Skin of body (tissue), 2 donors: ENCODE results near the gene ZCCHC10. TPM values are rescaled to one million over a fixed set of nuclear protein-coding genes. Genes with fewer than 3 reads are reported as not detected.
"Not testable (repeated sequence)": the region's sequence is repeated elsewhere in the genome, so short reads cannot be mapped to it uniquely, and the experiment has no call there.

Experiments
- DNase-seq: peaks from one replicate; lab custom pipeline; 2025; lab: John Stamatoyannopoulos, UW
- total RNA-seq: library from RNA; depleted of rRNA; stranded (reverse); fragments of >200 nt; gene quantifications from one replicate; pipeline ENCODE4 v1.2.3, GENCODE V29; 2014

ZCCHC10 gene
- 13.8 TPM for total RNA-seq

- DNase-seq = peak; percentile 94
These were observed at the start of gene ZCCHC10 for GRCh38 chr5:133025804-133026663. ZCCHC10 (minus strand) TSS chr5:133026549; CDS start chr5:133026537, 12 bp downstream.

GRCh38 chr5:133075572-133076536 lies 49.5 kb upstream of the ZCCHC10 start:
- no peak for DNase-seq

DNA sequence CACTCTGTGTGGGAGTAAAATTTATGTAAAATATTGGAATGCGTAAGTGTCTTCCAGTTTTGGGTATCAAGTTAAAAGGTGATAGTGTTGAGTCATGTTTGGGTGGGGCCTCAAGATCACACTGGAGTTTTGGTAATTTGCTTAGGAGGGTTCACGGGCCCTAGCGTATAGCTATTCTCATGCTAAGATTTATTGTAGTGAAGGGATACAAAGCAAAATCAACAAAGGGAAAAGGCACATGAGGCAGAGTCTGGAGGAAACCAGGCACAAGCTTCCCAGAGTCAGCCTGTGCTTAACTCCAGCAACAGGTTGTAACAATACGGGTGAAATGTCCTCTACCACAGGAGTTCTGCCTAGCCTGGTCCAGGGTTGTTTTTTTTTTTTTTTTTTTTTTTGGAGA lies 45.7 kb upstream of the ZCCHC10 start:
- DNase-seq = no peak

- no peak for DNase-seq
These were observed 39.7 kb upstream of the ZCCHC10 start for GRCh38 chr5:133066045-133066444.

- DNase-seq = no peak
These were observed 39.1 kb upstream of the ZCCHC10 start for GRCh38 chr5:133065471-133065870.

GRCh38 chr5:133063965-133064364 lies 37.6 kb upstream of the ZCCHC10 start:
- DNase-seq = no peak

- DNase-seq = no peak
These were observed 35.9 kb upstream of the ZCCHC10 start for GRCh38 chr5:133062276-133062675.

DNA sequence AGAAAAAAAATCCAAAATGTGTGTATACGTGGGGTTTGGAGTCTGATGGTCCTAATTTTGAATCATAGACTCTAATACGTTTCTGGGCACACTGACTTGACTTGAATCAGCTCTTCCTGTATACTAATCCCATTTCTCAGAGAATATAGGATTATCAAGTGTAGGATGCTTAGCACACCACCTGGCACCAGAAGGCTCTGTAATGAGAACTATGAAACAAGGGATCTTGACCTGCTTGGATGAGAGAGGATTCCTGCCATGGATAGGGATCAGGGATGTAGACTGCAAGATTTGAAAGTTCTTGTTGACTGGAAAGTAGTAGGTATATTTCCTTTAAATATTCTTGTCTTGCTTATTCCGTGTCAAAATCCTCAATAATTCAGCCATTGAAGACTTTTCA lies 33.3 kb upstream of the ZCCHC10 start:
- no peak for DNase-seq

DNA sequence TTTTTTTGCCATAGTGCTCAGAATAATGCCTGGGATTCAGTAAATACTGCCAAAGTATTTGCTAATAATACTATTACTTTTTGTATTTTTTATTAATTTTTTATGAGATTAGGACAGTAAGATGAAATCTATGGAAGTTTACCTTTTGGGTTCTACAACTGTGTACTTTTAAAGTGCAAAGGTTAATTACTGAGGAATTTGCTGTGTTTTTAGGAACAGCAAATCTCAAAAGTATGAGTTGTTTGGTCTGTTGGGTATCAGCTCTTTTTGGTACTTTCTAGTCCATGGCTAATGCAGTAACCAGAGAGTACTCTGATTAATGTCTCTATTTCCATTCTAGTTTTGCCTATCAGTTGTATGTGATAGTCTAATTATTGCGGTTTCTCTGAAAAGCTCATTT lies 30.5 kb upstream of the ZCCHC10 start:
- DNase-seq = no peak

DNA sequence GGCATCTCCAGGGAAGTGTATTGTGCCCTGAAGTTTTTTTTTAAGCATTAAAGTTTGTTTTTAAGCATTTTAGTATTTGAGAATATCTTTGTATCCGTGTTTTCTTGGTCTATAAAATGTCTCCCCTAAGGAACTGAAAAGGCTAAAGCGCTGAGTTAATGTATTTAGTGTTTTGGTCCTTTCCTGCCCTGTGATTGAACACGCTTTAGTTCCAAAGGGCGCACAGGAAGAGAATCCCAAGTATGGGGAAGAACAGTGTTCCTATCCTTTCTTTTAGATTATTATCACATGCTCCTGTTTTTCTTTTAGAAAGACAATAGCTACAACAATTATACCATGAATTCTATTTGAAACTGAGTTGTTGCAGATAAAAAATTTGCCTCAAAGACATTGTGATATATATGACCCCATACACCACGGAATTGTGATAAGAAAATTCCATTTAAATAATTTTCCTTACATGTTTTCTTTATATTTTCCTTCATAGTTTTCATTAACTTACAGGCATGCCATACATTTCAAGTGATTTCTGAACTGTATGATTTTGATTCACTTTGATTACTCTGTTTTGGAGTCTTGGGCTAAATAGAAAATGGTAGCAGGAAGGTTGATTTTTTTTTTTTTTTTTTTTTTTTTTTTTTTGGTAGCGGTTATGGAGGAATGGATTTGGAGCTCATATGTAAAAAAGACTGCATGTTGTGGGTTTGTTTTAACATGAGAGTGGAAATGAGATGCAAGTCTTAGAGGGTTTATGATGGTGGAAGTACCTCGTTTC lies 28.5 kb upstream of the ZCCHC10 start:
- DNase-seq = no peak

DNA sequence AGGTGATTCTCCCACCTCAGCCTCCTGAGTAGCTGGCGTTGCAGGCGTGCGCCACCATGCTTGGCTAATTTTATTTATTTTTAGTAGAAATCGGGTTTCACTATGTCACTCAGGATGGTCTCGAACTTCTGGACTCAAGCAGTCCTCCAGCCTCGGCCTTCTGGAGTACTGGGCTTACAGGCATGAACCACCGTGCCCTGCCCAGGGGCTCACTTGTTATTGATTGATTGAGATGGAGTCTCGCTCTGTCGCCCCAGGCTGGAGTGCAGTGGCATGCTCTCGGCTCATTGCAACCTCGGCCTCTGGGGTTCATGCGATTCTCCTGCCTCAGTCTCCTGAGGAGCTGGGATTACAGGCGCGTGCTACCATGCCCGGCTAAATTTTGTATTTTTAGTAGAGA lies 27.1 kb upstream of the ZCCHC10 start:
- DNase-seq = no peak

DNA sequence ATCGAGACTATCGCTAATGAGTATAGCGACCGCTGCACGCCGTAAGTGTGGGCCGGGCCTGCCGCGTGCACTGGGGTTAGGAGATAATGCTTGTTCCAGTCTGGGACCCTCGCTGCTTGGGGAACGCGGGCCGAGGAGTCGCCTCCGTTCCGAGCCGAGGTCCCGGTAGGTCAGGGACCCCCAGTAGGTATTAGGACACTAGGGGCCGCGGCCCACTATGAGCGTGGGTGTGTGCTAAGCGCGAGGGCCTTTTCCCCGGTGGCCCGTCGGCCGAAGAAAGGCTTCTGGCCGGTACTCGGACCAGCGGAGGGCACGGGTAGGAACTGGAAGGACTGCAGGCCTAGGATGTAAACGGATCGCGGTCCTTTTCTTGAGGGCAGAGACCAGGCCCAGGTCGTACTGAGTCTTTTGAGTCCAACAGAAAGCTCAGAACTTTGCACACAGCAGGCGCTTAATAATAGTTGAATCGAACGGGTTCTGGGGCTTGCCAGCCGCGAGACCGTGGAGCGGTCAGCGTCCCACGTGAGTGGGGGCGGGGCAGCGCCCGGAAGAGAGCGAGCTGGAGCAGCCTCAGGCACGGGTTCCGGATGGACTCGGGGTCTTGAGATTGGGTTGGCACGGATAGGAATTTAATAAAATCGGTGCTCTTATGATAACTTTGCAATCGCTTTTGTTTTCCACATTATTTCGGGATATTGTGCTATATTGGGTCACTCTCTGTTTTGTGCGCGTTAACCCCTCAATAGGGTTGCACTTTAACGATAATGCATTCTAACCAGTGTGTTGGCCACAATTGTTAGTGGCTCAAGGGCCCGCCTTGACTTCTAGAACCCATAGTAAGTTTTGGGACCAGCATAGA lies 26.2 kb upstream of the ZCCHC10 start:
- no peak for DNase-seq

DNA sequence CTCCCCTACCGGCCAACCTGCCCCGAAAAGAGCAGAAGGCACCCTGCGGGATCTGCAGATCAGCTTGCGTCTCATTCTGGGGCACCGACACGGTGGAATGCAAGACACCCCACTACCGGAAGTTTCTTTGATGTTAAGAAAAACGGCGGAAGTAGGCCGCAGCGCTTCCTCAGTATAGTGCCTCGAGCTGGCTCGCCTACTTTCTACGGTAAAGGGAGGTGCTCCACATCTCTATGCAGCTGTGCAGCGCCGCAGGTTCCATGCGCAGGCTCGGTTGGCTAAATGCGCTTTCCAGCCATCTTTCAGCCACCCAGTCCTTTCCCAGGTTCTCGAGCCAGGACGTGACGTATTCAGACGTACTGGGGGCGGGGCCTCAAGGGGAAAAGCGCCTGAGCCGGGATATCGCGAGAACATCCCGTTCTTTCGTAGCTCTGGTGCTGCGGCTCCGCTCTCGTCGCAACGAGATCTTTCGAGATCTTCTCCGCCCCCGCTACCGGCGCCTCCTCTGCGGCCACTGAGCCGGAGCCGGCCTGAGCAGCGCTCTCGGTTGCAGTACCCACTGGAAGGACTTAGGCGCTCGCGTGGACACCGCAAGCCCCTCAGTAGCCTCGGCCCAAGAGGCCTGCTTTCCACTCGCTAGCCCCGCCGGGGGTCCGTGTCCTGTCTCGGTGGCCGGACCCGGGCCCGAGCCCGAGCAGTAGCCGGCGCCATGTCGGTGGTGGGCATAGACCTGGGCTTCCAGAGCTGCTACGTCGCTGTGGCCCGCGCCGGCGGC lies 25.4 kb upstream of the ZCCHC10 start, which contains the start of gene HSPA4:
Gene HSPA4 (plus strand): TSS at position 472 of the 775 bp plus-strand sequence. CDS start 238 bp downstream, at position 710.
- peak; percentile 98 for DNase-seq

DNA sequence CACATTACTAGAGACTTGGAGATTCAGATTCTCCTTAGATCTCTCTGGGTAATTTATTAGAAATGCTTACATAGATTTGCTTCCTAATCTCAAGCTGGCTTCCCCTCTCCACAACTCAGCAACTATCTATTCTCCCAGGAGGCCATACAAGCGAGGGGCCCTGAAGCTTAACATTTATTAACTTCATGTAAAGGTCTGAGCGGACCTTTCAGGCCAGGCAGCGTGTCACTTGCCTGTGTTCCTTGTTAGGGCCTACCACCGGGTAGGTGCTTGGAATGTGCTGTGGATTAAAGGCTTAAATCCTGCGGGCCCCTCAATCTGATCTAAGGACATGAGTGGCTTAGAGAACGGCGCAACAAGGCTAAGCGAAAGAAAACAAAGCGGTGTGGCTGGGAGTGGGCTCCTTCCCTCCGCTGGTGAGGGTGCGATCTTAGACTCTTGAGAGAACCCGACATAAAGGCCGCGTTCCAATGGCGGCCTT lies 24.8 kb upstream of the ZCCHC10 start:
- no peak for DNase-seq

GRCh38 chr5:133050521-133050920 lies 24.2 kb upstream of the ZCCHC10 start:
- no peak for DNase-seq

GRCh38 chr5:133049726-133050048 lies 23.3 kb upstream of the ZCCHC10 start:
- DNase-seq = no peak

GRCh38 chr5:133048993-133049725 lies 22.8 kb upstream of the ZCCHC10 start:
- no peak for DNase-seq

DNA sequence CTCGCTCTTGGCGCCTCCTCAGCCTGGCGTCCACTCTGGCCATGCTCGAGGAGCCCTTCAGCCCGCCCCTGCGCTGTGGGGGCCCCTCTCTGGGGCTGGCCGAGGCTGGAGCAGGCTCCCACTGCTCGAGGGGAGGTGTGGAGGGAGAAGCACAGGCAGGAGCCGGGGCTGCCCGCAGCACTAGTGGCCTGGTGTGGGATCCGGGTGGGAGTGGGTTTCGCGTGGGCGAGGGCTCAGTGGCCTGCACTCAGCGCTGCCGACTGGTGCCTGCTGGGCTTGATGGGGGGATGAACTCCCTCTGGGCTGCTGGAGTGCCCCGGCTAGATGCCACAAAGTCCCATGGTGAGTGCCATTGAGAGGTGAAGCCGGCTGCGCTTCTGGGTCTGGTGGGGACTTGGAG lies 21.1 kb upstream of the ZCCHC10 start:
- DNase-seq = no peak

DNA sequence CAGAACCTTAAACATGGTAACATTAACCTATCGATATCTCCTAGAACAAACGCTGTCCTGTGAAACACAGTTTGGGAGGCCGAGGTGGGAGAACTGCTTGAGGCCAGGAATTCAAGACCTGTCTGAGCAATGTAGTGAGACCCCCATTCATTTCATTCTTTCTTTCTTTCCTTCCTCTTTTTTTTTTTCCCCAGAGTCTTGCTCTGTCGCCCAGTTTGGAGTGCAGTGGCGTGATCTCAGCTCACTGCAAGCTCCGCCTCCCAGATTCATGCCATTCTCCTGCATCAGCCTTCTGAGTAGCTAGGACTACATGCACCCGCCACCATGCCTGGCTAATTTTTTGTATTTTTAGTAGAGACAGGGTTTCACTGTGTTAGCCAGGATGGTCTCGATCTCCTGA lies 20.2 kb upstream of the ZCCHC10 start:
- not testable (repeated sequence) for DNase-seq
